ENCODE data around the gene TOR4A.

DNA sequence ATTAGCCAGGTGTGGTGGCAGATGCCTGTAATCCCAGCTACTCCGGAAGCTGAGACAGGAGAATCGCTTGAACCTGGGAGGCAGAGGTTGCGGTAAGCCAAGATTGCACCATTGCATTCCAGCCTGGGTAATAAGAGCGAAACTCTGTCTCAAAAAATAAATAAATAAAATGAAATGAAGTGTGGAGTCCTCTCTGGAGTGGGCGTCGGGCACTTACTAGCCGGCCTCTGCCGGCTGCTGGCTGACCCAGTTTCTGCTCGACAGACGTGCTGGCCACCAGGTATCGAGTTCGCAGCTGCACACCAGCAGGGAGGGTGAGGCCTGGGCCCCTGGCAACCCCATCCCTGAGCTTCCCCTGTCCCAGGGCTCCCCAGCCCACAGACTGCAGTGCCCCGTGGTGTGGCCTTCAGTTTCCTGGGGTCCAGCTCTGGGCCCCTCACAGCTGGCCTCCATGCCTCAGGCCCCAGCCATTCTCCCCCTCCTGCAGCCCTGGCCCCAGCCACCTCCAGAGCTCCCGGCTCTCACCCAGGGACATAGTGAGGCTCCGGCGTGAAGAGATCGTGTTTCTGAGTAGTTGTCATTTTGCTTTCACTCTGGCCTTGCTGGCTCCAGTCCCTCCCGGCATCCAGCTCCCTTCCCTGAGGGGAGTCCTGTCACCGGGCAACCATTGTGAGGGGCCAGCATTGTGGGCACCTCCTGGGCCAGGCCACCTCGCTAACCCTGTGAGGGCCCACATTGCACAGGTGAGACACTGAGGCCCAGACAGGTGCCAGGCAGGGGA lies 30.2 kb upstream of the TOR4A start:
- TF ChIP-seq POLR2AphosphoS5 (IDR thresholded peaks at IDR 0.05) (no peak), POLR2A (IDR thresholded peaks at IDR 0.05) (no peak)

Data from gastroesophageal sphincter (tissue), 2 donors.